ENCODE measurements around the gene ST3GAL3. TPM values are rescaled to one million over a fixed set of nuclear protein-coding genes. Genes with fewer than 3 reads are reported as not detected.
"Not testable (repeated sequence)": the region's sequence is repeated elsewhere in the genome, so short reads cannot be mapped to it uniquely, and the experiment has no call there.

The ST3GAL3 gene
- total and polyA plus RNA-seq, 2 donors (not counting 1 experiment from before 2014, with no cell fraction given) = 13.7 to 16.3 TPM

DNA sequence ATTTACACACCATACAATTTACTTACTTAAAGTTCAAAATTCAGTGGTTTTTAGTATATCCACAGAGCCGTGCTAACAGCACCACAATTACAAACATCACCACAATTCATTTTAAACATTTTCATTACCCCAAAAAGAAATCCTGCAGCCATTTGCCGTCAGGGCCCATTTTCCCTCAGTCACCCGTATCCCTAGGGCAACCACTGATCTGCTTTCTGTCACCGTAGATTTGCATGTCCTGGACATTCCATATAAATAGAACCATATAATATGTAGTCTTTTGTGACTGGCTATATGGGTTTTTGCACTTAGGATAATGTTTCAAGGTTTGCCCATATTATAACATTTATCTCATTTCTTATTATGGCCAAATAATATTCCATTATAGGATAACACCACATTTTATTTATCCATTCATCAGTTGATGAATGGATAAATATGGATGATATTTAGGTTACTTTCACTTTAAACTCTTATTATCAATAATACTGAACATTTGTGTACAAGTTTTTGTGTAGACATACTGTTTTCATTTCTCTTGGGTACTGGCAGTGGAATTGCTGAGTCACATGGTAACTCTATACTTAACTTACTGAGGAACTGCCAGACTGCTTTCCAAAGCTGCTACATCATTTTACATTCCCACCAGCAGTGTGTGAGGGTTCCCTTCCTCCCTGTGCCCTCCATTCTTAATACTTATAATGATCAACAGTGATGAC lies 68.9 kb downstream of the ST3GAL3 start:
- no peak overlapping the region for H3K4me2 ChIP-seq (ENCODE audit: extremely low read depth, insufficient read depth, low read length)
- no peak overlapping the region for H3K4me3 ChIP-seq (replicated peaks in 1 of 4; ENCODE audit: control extremely low read depth in 1 of 4, insufficient read depth in 1 of 4, low read depth in 3 of 4, low read length in 4 of 4)
- peak overlapping the region; percentile 29 for H3K27ac ChIP-seq (ENCODE audit: insufficient read depth, low read length)
- H4K20me1 ChIP-seq (ENCODE audit: control insufficient read depth, extremely low read depth, insufficient read depth, low read length) = no peaks in the 10 kb centered on the region
- no peaks in the 10 kb centered on the region for H3K79me2 ChIP-seq (ENCODE audit: control insufficient read depth, insufficient read depth, low read length)
- DNase-seq (ENCODE audit: low read depth in 2 of 2) = peak; percentile 72 to 83
- no peak overlapping the region for H3K9ac ChIP-seq (ENCODE audit: insufficient read depth, low read length)
- TF ChIP-seq EZH2 (IDR thresholded peaks at IDR 0.05; ENCODE audit: low read length, missing control alignments) = no peak
- TF ChIP-seq CTCF (conservative IDR thresholded peaks at IDR 0.05 in 1 of 2, IDR thresholded peaks at IDR 0.05 in 1 of 2; ENCODE audit: low read depth in 1 of 2, low read length in 2 of 2) = no peak
- H2AFZ ChIP-seq (ENCODE audit: low read length) = no peak overlapping the region
- no peaks in the 10 kb centered on the region for H3K27me3 ChIP-seq (ENCODE audit: control insufficient read depth, insufficient read depth, low read length)
- no peaks in the 10 kb centered on the region for H3K9me3 ChIP-seq (ENCODE audit: control insufficient read depth, insufficient read depth, low read depth, low read length)
- H3K36me3 ChIP-seq (ENCODE audit: control insufficient read depth, insufficient read depth, low read length) = no peaks in the 10 kb centered on the region
- peaks cover 15% of the 10 kb centered on the region for H3K4me1 ChIP-seq (ENCODE audit: control insufficient read depth, extremely low read depth, insufficient read depth, low read length)

GRCh38 chr1:43777916-43778315 lies 70.6 kb downstream of the ST3GAL3 start:
- H3K9me3 ChIP-seq (ENCODE audit: control insufficient read depth, insufficient read depth, low read depth, low read length); H3K27ac ChIP-seq (ENCODE audit: insufficient read depth, low read length); H4K20me1 ChIP-seq (ENCODE audit: control insufficient read depth, extremely low read depth, insufficient read depth, low read length); H3K79me2 ChIP-seq (ENCODE audit: control insufficient read depth, insufficient read depth, low read length); H2AFZ ChIP-seq (ENCODE audit: low read length); DNase-seq (ENCODE audit: low read depth in 2 of 2); H3K27me3 ChIP-seq (ENCODE audit: control insufficient read depth, insufficient read depth, low read length); H3K4me3 ChIP-seq (replicated peaks in 1 of 4; ENCODE audit: control extremely low read depth in 1 of 4, insufficient read depth in 1 of 4, low read depth in 3 of 4, low read length in 4 of 4); H3K36me3 ChIP-seq (ENCODE audit: control insufficient read depth, insufficient read depth, low read length); H3K4me2 ChIP-seq (ENCODE audit: extremely low read depth, insufficient read depth, low read length); H3K9ac ChIP-seq (ENCODE audit: insufficient read depth, low read length): not testable (repeated sequence)
- peaks cover 15% of the 10 kb centered on the region for H3K4me1 ChIP-seq (ENCODE audit: control insufficient read depth, extremely low read depth, insufficient read depth, low read length)

DNA sequence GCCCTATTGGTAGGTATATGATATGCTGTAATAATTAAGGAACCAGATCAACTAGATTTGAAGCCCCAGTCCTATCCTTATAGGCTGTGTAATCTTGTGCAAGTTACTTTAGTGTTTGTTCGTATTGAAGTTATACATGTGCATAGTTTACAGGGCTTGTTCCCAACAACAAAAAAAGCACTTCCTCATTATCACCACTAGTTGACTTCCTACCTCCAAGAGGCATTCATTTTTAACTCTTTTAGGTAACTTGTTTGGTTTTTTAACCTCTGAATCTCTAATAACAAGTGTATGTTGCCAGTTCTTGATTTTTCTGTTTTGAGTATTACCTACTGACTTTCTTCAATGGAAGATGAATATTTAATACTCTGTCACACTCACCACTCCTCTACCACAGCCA lies 71.9 kb downstream of the ST3GAL3 start:
- Histone ChIP-seq H3K9me3 (ENCODE audit: control insufficient read depth, insufficient read depth, low read depth, low read length) (no peaks in the 10 kb centered on the region), H3K9ac (ENCODE audit: insufficient read depth, low read length) (no peak overlapping the region), H3K27ac (ENCODE audit: insufficient read depth, low read length) (no peak overlapping the region), H3K27me3 (ENCODE audit: control insufficient read depth, insufficient read depth, low read length) (no peaks in the 10 kb centered on the region), H4K20me1 (ENCODE audit: control insufficient read depth, extremely low read depth, insufficient read depth, low read length) (no peaks in the 10 kb centered on the region), H3K36me3 (ENCODE audit: control insufficient read depth, insufficient read depth, low read length) (no peaks in the 10 kb centered on the region), H3K4me2 (ENCODE audit: extremely low read depth, insufficient read depth, low read length) (no peak overlapping the region), H3K4me1 (ENCODE audit: control insufficient read depth, extremely low read depth, insufficient read depth, low read length) (peaks cover 16% of the 10 kb centered on the region), H2AFZ (ENCODE audit: low read length) (no peak overlapping the region), H3K4me3 (replicated peaks in 1 of 4; ENCODE audit: control extremely low read depth in 1 of 4, insufficient read depth in 1 of 4, low read depth in 3 of 4, low read length in 4 of 4) (no peak overlapping the region), H3K79me2 (ENCODE audit: control insufficient read depth, insufficient read depth, low read length) (no peaks in the 10 kb centered on the region)
- no peak for DNase-seq (ENCODE audit: low read depth in 2 of 2)
- TF ChIP-seq EZH2 (IDR thresholded peaks at IDR 0.05; ENCODE audit: low read length, missing control alignments) (no peak), CTCF (conservative IDR thresholded peaks at IDR 0.05 in 1 of 2, IDR thresholded peaks at IDR 0.05 in 1 of 2; ENCODE audit: low read depth in 1 of 2, low read length in 2 of 2) (no peak)
